GM19467 (cell line): ENCODE results near the gene MAD1L1.

Source experiments
- ATAC-seq: cut with Tn5 transposase; IDR thresholded peaks from one replicate; pipeline ENCODE4 v1.9.1; 2021; ENCODE audit warnings: mild to moderate bottlenecking, moderate library complexity; ENCODE audit not compliant: unreplicated experiment

MAD1L1 gene

DNA sequence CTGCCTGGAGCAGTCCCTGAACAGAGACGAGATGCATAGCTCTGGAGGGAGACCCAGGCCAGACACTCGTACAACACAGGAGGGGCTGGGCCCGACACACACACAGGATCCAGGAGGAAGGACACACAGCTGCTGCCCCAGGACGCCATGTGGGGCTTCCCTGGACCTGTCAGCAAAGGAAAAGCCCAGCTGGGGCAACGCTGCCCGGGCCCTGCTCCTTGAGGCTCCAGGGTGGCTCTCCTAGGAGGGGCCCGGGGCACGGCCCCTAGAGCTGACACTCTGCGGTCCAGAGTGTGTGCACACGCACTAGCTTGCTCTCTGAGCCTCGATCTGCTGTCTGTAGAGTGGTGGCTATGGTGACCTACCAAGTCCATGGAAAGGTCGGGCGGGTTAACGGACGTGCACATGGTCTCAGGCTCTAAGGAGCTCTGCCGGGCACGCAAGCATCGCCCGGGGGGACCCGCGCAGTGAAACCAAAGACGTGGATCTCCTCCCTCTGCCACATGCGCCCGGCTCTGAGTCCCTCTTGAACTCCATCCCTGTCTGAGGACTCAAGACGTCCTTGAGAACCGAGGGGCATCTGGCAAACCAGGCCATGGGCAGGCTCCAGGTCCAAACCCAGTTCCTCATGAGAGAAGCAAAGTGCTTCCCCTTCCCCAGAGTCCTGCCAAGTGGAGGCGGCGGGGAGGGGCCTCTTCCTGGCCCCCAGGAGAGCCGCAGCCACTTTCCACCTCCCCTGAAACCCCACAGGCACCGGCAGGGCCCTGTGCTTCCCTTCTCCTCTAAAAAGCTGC lies 283.7 kb downstream of the MAD1L1 start:
- ATAC-seq = no peak

DNA sequence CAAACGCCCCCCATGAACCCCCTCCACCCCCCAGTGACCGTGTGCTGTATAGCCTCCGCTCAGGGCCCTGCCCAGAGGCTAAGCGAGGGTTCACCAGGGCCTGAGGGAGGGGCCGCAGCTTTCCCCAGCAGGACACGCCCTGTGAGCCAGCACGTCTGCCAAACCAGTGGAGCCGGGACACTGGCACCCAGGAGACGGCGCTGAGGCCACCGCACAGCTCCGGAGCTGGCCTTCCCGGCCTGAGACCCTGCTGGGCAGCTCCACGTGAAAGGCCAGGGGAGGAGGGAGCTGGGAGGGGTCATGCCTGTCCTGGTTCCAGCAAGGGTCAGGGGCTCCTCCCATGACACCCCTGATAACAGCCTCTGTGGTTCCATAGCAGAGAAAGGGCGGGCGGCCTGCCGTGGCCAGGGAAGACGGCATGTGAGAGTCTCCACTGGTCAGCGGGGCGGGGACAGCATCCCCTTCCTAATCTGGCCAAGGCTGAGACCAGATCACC lies 284.4 kb downstream of the MAD1L1 start:
- ATAC-seq = no peak

DNA sequence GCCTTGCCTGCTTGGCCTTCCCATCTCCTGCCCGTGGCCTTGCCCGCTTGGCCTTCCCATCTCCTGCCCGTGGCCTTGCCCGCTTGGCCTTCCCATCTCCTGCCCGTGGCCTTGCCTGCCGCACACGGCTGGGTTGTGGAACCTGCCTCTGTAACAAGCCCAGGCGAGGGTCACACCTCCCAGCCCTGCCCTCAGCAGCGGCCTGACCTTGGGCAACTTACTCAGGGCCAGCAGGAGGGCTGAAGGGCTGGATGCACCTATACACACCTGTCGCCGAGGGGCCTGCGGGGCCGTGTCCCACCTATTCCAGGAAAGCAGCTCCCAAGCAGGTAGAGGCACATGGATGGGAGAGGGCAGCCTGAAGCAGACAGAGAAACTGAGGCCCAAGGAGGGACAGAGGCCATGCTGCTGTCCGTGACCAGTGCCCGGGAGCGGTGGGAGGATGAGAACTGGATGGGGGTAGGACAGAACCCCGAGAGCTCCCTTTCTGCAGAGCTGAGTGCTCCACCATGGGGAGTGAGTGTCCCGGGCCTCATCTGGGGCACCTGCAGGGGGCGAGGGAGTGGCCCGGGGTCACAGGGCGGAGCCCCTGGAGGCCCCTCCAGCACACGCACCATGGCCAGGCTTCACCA lies 285.0 kb downstream of the MAD1L1 start:
- ATAC-seq = no peak

DNA sequence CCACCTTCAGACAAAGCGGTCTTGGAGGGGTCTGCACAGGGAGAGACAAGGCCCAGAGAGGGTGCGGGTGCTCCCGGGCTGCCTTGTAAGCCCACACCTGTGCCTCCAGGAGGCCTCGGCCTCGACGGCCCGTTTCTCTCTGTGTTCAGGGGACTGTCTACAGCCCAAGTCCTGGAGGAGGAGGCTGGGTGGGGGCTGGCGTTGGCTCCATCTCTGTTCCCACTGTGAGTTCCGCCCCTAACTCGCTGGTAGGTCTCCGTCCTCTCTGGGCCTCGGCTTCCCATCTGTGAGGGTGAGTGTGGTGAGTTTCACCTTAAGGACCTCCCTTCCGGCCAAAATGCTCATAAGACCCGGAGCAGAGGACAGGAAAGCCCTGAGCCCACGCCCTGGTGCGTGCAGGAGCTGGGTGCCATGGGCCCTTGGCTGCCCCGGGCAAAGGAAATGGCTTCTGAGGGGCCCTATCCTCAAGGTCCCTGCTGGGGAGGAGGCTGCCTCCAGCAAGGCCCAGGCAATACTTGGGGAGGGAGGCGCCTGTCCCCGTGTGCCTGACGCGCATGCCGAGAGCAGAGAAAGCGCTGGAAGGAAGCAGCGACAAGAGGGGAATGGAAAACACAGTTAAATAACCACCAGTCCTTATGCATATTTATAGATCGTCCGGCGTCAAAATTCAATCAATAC lies 285.8 kb downstream of the MAD1L1 start:
- no peak for ATAC-seq

DNA sequence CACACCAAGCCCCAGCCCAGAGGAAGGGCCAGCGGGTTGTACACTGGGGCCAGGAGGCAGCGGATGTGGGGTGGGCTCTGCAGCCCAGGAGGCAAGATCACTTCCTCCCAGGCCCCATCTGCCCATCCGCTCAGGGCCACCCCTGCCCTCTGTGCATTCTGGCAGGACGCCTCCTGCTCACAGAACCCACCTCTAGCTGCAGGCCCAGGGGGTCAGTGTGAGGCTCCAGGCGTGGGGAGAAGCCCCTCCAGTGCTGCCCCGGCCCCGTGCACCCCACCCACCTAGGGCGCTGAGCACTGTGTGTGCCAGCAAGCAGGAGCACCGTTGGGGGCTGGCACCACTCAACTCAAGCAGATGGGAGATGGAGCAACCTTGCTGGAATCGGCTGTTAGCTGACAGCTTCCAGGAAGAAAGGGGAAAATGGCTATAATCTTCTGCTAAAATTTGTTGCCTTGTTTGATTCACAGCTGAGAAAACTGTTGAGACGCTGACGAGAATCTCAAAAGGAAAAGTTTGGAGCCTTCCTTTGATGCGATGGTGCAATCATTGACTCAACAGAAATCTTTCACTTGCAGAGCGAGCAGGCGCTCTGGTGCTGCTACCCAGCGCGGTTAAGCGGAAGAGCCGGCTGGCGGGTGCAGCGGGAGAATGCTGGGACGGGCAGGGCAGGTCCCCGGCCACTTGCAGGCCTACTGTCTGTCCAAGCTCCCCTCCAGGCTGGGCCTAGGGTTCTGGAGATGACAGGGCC lies 286.5 kb downstream of the MAD1L1 start:
- no peak for ATAC-seq

DNA sequence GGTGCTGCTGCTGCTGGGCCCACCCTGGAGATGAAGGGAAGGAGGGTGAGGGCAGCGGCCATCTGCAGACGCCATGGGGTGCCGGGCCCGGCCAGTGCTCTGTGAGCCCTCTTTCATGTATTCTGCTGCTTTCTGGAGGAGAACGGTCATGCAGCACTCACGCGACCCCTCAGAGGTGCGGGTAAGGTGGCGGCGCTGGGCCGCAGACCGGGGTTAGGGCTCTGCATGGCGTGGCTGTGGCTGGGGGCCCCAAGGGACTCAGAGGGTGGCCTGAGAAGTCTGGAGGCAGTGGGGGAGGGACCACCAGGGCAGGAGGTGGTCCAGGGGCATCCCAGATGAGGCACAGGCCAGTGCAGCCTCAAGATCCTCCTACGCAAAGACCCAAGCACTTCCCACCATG lies 287.2 kb downstream of the MAD1L1 start:
- no peak for ATAC-seq

DNA sequence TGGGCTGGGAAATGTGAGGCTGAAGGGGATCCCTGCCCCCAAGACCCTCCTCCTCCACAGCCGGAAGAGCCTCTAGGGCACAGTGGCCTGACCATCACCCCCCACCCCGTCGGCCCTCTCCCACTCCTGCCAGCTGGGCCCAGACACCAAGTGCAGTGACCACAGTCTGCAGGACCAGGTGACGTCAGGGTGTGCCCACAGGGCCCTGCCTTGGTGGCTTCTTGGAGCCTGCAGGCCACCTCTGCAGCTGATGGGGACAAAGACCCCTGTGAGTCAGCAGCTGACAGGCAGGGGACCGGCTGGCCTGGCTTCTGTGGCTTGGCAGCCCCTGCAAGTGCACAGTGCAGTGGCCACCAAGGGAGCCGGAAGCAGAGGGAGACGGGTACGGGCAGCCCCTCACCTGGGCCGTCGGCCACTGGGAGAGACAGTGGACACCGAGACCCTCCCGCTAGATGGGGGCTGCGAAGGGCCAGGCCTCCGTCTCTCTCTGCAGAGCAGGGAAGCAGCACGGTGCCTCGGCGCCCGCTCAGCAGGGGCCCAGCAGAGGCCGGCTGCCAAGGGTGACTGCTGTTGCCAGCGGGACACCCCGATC lies 288.0 kb downstream of the MAD1L1 start:
- no peak for ATAC-seq

DNA sequence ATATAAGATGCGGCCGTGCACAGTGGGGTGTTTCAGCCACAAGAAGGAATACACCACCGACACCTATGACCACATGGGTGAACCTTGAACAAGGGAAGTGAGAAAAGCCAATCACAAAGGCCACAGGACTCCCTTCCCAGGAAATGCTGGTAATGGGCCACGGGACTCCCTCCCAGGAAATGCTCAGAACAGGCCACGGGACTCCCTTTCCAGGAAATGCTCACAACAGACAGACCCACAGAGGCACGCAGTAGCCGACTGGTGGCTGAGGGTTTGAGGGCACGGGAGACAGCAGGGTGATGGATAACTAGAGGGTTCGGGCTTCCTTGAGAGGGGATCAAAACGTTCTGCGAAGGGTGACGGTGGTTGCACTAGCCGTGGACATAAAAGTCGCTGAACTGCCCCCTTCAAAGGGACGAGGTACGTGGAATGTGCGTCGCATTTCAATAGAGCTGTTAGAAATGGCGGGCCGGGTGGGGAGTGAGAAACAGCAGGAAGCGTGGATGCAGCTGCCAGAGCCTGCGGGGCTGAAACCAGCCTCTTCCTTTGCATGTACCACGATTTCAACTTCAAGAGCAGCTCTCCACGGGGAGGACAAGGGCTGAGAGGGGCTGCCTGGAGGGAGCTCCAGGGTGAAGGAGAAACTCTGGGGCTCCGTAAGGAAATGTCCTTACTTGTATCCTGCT lies 288.7 kb downstream of the MAD1L1 start:
- no peak for ATAC-seq

DNA sequence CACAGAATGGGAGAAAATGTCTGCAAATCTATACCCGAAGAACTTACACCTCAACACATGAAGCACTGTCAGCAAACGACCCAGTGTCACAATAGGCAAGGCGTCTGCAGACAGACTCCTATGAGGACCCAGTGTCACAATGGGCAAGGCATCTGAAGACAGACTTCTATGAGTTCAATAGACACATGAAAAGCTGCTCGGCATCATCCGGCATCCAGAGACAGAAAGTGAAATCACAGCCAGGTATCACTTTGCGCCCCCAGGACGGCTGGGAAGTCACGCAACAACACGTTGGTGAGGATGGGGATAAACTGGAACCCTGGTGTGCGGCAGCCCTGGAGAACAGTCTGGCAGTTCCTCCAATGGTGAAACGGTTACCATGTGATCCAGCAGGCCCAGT lies 289.4 kb downstream of the MAD1L1 start:
- no peak for ATAC-seq

DNA sequence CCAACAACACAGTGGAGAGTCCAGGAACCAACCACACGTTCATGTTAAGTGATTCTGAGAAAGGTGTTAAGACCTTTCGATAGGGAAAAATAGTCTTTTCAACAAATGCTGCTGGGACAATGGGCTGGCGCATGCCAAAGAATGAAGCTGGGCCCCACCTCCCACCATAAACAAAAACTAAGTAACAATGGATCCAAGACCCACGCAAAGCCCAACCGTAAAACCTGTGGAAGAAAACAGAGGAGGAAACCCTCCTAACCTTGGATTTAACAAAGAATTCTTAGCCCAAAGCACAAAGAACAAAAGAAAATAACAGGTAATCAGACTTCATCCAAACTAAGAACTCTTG lies 289.8 kb downstream of the MAD1L1 start:
- no peak for ATAC-seq

DNA sequence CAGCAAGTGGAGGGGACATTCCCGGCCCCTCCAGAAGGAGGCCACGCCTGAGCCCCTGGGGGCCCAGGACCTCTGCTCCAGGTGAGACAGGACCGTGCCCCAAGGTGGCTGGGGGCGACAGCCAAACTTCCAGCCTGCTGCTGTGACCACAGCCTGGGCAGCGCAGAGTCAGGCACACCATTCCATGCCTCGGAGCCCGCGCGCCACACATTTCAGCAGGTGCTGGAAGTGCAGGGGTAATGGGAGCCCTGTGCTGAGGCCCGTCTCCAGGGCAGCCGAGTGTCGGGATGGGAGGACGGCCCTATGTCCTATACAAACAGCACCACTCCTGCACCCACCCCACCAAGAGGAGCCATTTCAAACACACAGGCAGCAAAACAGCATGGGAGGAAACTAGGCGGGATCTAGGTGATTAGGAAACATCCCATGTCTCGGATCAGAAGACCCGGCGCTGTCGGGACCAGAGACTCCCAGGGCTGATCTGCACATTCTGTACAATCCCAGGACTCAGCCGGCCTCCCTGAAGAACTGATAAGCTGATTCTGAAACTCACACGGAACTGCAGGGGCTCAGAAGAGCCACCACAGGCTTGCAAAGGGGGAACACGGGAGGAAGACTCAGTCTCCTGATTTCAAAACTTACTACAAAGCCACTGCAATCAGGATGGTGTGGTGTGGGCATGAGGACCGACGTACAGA lies 290.4 kb downstream of the MAD1L1 start:
- ATAC-seq = no peak

DNA sequence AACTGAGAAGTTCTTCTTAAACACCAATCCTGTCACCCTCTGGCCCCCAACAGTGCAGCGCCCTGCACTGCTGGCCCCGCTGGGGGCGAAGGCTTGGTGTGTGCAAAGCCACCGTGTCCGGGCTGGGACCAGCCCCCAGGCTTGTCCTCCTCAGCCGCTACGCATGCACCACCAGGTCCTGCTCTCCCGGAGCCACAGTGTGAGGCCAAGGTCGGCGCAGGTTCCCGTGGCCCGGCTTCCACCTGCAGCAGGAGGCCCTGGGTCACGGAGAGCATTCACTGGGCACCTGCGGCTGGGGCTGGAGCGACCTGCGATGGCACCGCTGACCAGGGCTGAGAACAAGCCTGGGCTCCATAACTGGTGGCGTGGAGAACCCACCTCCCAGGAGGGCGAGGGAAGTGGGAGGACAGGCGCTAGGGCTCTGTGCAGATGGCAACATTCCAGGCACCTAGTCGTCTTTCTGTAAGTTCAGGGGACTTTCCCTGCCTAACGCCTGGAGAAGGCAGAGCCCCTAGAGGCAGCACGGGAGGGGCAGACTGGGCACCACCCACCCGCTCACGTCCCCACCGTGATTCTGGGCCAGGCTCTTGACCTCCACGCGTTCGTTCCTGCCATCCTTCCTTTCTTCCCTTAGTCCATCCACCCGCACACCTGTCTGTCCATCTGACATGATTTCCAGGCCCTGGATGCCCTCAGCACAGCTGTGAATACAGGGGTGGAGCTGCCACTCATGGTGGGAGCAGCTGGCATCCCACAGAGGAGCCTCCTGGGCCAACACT lies 291.1 kb downstream of the MAD1L1 start:
- no peak for ATAC-seq

DNA sequence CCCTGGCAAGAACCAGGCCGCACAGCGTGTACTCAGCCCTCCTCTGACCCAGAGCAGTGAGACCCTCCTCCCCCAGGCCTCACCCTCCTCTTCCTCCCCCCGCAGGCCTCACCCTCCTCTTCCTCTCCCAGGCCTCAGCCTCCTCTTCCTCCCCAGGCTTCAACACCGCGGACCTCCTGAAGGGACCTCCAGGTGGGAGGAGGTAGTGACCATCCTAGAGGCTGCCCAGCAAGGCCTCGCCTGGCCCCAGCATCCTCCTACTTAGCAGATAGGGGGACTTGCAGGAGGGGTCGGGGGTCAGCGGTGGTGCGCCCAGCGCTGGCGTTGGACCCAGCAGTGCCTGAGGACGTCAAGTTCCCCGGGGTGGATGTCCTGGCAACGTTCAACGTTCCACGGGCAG lies 291.9 kb downstream of the MAD1L1 start:
- peak; percentile 13 for ATAC-seq

DNA sequence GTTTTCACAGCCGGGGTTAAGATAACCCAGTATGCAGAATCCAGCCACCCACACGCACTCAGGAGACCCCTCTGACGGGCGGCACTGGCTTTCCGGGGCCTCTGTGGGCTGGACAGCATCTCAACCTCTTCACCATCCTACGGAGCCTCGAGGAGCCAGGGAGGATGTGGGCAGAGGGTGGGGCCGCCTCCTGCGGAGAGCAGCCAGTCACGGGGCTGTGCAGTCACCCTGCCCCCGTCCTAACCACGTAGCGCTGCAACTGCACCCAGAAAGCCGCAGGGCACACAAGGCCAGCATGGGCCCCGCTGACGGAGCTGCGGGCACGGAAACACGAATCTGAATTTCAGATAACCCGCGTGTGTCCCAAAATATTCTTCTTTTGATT lies 292.4 kb downstream of the MAD1L1 start:
- peak; percentile 90 for ATAC-seq

DNA sequence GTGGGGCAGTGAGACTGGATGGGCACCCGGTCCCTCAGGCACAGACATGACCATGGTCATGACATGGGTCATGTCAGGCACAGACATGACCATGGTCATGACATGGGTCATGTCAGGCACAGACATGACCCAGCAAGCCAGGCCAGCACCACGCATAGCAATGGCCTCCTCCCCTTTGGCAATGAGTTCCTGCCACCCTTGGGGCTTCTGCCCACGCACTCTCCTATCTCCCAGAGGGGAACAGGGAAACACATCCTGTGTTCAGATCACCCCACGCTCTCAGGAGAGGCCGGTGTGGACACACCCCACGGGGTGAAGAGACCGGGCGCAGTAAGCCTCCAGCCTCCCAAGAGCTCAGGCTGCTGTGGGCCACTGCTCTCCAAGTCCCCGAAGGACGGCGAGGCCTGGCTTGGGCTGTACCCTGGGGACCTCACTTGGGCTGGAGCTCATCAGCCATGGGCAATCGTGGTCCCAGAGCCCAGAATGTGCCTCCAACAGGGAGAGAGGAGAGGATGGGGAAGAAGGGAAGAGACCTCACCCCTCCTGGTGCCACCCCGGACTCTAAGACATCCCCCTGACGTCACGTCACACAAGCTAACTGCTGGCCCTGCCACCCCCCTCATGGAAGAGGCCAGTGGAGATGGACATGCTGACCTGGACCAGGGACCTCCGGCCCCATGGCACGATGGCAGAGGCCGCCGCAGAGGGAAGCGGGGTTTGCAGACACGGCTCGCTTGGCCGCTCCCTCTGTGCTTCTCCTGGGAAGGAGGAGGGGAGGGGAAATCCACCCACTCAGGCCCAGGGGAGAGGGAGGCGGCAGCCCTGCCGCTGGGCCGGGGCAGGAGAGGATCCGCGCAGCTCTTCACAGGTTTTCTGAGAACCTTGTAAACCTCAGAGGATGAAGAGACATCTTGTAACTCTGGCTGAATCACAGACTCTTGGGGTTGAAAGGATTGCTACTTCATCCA lies 293.0 kb downstream of the MAD1L1 start:
- ATAC-seq = no peak

DNA sequence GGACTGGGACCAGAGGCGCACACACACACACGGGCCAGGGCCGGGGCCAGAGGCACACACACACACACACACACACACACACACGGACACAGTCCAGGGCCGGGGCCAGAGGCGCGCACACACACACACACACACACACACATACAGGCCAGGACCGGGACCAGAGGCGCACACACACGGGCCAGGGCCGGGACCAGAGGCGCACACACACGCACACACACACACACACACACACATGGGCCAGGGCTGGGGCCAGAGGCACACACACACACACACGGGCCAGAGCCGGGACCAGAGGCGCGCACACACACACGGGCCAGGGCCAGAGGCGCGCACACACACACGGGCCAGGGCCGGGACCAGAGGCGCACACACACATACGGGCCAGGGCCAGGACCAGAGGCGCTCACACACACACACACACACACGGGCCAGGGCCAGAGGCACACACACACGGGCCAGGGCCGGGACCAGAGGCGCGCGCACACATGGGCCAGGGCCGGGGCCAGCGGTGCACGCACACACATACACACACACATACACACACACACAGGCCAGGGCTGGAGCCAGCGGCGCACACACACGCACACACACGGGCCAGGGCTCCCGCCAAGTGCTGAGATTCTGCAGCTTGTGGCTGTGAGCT lies 293.8 kb downstream of the MAD1L1 start:
- no peak for ATAC-seq

DNA sequence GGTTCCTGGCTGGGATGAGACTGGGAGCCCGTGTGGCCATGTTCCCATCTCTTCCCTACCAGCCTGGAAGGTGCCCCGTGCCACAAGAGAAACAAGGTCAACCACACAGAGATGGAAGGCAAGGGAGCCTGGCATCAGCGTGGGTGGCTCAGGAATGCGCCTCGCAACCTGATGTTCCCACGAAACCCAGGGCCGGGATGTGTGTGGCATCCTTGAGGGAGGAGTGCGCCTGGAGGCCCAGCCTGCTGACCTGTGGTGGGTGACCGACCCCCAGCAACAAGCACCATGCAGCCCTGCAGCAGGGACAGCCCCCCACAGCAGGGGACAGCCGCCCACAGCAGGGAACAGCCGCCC lies 295.5 kb downstream of the MAD1L1 start:
- ATAC-seq = no peak
